WERI-Rb-1 (cell line): ENCODE results near the gene ASB6.

ENCODE experiments used
- DNase-seq: peaks from one replicate; pipeline ENCODE4 v3.0.0-alpha.2; 2020
- H3K27ac ChIP-seq: fragments of 250-450 bp; sonication (Bioruptor Pico); 2 replicates; pipeline ENCODE4 v1.5.1; 2020; ENCODE audit warnings: mild to moderate bottlenecking, moderate library complexity
- H3K27me3 ChIP-seq: fragments of 250-450 bp; sonication (Bioruptor Pico); 2 replicates; pipeline ENCODE4 v1.5.1; 2021; ENCODE audit warnings: mild to moderate bottlenecking, low read depth, moderate library complexity; ENCODE audit not compliant: insufficient read depth, severe bottlenecking
- H3K36me3 ChIP-seq: fragments of 250-450 bp; sonication (Bioruptor Pico); 2 replicates; pipeline ENCODE4 v1.5.1; 2020; ENCODE audit warnings: mild to moderate bottlenecking, moderate library complexity
- H3K4me3 ChIP-seq: 2 replicates; pipeline ENCODE4 v1.5.1; 2011; ENCODE audit warnings: low read depth, mild to moderate bottlenecking, control low read depth, low read length
- H3K9me3 ChIP-seq: fragments of 250-450 bp; sonication (Bioruptor Pico); 2 replicates; pipeline ENCODE4 v1.5.1; 2021; ENCODE audit warnings: mild to moderate bottlenecking, moderate library complexity; ENCODE audit not compliant: severe bottlenecking
- CTCF ChIP-seq: IDR thresholded peaks from 2 replicates; pipeline ENCODE4 v1.5.1; 2011; ENCODE audit warnings: low read depth, mild to moderate bottlenecking, control low read depth, inconsistent platforms, low read length

Gene ASB6

GRCh38 chr9:129656795-129657390 lies 14.9 kb upstream of the ASB6 start:
- H3K4me3 ChIP-seq: no peak overlapping the region
- no peak overlapping the region for H3K27ac ChIP-seq
- no peaks in the 10 kb centered on the region for H3K27me3 ChIP-seq
- TF ChIP-seq CTCF: no peak
- H3K9me3 ChIP-seq: peaks cover 10% of the 10 kb centered on the region
- no peaks in the 10 kb centered on the region for H3K36me3 ChIP-seq
- DNase-seq: no peak

- no peak for TF ChIP-seq CTCF
- Histone ChIP-seq H3K36me3 (no peaks in the 10 kb centered on the region), H3K27ac (no peak overlapping the region), H3K4me3 (no peak overlapping the region), H3K9me3 (peaks cover 10% of the 10 kb centered on the region), H3K27me3 (no peaks in the 10 kb centered on the region)
- DNase-seq: no peak
These were observed 13.7 kb upstream of the ASB6 start for GRCh38 chr9:129655696-129656095.

- peaks cover 10% of the 10 kb centered on the region for H3K9me3 ChIP-seq
- H3K27me3 ChIP-seq: no peaks in the 10 kb centered on the region
- no peak for DNase-seq
- no peak for TF ChIP-seq CTCF
- no peaks in the 10 kb centered on the region for H3K36me3 ChIP-seq
- H3K4me3 ChIP-seq: no peak overlapping the region
- no peak overlapping the region for H3K27ac ChIP-seq
These were observed 13.2 kb upstream of the ASB6 start for GRCh38 chr9:129655154-129655553.

GRCh38 chr9:129654554-129655040 lies 12.6 kb upstream of the ASB6 start:
- Histone ChIP-seq H3K4me3 (no peak overlapping the region), H3K9me3 (peaks cover 6% of the 10 kb centered on the region), H3K27ac (no peak overlapping the region), H3K36me3 (no peaks in the 10 kb centered on the region), H3K27me3 (no peaks in the 10 kb centered on the region)
- TF ChIP-seq CTCF: no peak
- DNase-seq: no peak

GRCh38 chr9:129653823-129654553 lies 12.0 kb upstream of the ASB6 start:
- no peak for DNase-seq
- Histone ChIP-seq H3K27ac (no peak overlapping the region), H3K9me3 (peaks cover 2% of the 10 kb centered on the region), H3K36me3 (no peaks in the 10 kb centered on the region), H3K4me3 (no peak overlapping the region), H3K27me3 (no peaks in the 10 kb centered on the region)
- no peak for TF ChIP-seq CTCF
